ENCODE data around the gene NMT2. TPM values are rescaled to one million over a fixed set of nuclear protein-coding genes. Genes with fewer than 3 reads are reported as not detected.

NMT2 gene
- total and polyA plus RNA-seq, 12 donors: 3.4 to 31.4 (median 7.3) TPM

DNA sequence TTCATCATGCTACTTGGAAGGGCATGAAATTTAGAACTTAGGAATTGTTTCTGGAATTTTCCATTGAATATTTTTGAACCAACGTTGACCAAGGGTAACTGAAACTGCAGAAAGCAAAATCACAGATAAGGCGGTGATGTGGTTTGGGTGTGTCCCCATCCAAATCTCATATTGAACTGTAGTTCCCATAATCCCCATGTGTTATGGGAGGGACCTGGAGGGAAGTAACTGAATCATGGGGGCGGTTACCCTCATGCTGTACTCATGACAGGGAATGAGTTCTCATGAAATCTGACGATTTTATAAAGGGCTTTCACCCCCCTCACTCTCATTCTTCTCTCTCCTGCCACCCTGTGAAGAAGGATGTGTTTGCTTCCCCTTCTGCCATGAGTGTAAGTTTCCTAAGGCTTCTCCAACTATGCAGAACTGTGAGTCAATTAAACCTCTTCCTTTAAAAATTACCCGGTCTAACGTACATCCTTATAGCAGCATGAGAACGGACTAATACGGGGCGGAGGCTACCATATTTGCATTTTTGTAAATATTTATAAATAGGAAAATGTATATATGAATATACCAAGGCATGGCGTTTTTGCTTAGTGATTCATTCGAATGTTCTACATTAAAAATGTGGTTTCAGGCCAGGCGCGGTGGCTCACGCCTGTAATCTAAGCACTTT lies 12.4 kb downstream of the NMT2 start:
- TF ChIP-seq, protein P1, sequence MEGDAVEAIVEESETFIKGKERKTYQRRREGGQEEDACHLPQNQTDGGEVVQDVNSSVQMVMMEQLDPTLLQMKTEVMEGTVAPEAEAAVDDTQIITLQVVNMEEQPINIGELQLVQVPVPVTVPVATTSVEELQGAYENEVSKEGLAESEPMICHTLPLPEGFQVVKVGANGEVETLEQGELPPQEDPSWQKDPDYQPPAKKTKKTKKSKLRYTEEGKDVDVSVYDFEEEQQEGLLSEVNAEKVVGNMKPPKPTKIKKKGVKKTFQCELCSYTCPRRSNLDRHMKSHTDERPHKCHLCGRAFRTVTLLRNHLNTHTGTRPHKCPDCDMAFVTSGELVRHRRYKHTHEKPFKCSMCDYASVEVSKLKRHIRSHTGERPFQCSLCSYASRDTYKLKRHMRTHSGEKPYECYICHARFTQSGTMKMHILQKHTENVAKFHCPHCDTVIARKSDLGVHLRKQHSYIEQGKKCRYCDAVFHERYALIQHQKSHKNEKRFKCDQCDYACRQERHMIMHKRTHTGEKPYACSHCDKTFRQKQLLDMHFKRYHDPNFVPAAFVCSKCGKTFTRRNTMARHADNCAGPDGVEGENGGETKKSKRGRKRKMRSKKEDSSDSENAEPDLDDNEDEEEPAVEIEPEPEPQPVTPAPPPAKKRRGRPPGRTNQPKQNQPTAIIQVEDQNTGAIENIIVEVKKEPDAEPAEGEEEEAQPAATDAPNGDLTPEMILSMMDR (IDR thresholded peaks at IDR 0.05): no peak
- TF ChIP-seq POLR2A (IDR thresholded peaks at IDR 0.05): no peak
- Histone ChIP-seq H3K27ac (no peak overlapping the region), H3K27me3 (no peaks in the 10 kb centered on the region), H3K9me3 (replicated peaks in 1 of 3) (no peaks in the 10 kb centered on the region), H3K4me3 (no peak overlapping the region), H3K4me1 (replicated peaks in 1 of 2) (no peaks in the 10 kb centered on the region), H3K36me3 (replicated peaks in 1 of 2) (no peaks in the 10 kb centered on the region)
- DNase-seq: peak in 1 of 7 donors; percentile 20
- 89 to 95% (median 92%) methylated on average over 14 of the region's 14 CpGs for WGBS, 4 donors
- intact Hi-C loops (cut with DNase I): no loop called here

DNA sequence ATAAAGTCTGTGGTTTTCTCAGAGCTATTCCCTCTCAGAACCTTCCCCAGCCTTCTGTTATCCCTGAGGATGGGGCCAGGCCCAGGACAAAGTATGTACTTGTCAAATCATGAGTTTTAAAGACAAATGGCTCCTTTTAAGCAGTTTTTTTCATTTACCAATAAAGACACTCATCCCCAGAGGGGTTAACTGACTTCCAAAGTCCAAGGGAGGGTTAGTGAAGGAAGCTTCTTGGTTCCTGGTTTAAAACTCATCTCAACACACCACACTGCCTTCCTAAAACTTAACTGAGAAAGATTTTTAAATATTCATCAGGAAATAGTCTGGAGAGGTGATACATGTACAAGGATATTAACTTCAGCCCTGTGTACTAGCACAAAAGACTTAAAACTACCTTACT lies 15.9 kb downstream of the NMT2 start:
- Histone ChIP-seq H3K27ac (no peak overlapping the region), H3K27me3 (no peaks in the 10 kb centered on the region), H3K4me3 (no peak overlapping the region), H3K36me3 (replicated peaks in 1 of 2) (no peaks in the 10 kb centered on the region), H3K9me3 (replicated peaks in 1 of 3) (no peaks in the 10 kb centered on the region), H3K4me1 (replicated peaks in 1 of 2) (no peaks in the 10 kb centered on the region)
- DNase-seq: no peak
- intact Hi-C loops (cut with DNase I): no loop called here
- TF ChIP-seq POLR2A (IDR thresholded peaks at IDR 0.05): no peak
- TF ChIP-seq, protein P1 (IDR thresholded peaks at IDR 0.05): no peak

DNA sequence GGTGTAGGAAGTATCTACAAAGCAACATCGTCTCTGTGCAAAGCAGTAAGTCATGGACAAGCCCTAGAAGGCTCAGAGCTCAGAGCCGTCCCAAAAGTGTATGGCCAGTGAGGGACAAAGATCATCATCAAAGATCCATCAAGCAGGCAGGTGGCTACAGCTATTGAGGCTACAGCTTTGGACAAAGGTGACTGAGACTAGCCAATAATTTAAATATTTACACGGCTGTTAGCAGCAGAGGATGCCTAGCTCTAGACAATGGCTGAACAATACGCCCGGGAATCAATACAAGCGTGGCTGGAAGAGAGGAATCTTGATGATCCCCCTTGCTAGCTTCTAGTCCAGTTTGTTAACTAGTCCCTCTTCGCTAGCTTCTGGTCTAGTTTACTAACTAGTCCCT lies 17.9 kb downstream of the NMT2 start:
- Histone ChIP-seq H3K4me3 (no peak overlapping the region), H3K4me1 (replicated peaks in 1 of 2) (no peaks in the 10 kb centered on the region), H3K27me3 (no peaks in the 10 kb centered on the region), H3K9me3 (replicated peaks in 1 of 3) (no peaks in the 10 kb centered on the region), H3K27ac (no peak overlapping the region), H3K36me3 (replicated peaks in 1 of 2) (no peaks in the 10 kb centered on the region)
- 94 to 99% (median 97%) methylated on average over 6 to 7 of the region's 7 CpGs for WGBS, 4 donors
- DNase-seq: peak in 1 of 7 donors; percentile 17
- intact Hi-C loops (cut with DNase I): no loop called here
- no peak for TF ChIP-seq POLR2A (IDR thresholded peaks at IDR 0.05)
- TF ChIP-seq, protein P1 (IDR thresholded peaks at IDR 0.05): no peak

DNA sequence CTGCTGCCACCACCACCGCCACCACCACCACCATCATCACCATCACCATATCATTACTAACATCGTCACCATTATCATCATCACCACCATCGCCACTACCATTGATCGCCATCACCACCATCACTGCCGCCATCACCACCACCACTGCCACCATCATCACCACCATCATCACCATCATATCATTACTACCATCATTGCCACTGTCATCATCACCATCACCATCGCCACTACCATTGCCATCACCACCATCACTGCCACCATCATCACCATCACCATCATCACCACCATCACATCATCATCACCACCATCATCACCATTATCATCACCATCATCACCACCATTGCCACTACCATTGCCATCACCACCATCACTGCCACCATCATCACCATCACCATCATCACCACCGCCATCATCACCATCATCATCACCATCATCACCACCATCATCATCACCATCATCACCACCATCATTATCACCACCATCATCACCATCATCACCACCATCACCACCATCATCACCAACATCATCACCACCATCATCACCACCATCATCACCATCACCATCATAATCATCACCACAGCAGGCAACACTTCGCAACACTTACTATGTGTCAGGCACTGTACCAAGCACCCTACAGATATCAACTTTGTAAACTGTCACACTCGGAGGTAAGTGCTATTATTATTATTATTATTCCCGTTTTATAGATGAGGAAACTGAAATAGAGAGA lies 19.3 kb downstream of the NMT2 start:
- Histone ChIP-seq H3K9me3 (replicated peaks in 1 of 3) (no peaks in the 10 kb centered on the region), H3K27me3 (no peaks in the 10 kb centered on the region), H3K27ac (no peak overlapping the region), H3K4me1 (replicated peaks in 1 of 2) (no peaks in the 10 kb centered on the region), H3K4me3 (no peak overlapping the region), H3K36me3 (replicated peaks in 1 of 2) (no peaks in the 10 kb centered on the region)
- 78 to 90% (median 89%) methylated on average over 10 of the region's 10 CpGs for WGBS, 4 donors
- intact Hi-C loops (cut with DNase I): no loop called here
- TF ChIP-seq, protein P1 (IDR thresholded peaks at IDR 0.05): no peak
- no peak for TF ChIP-seq POLR2A (IDR thresholded peaks at IDR 0.05)
- DNase-seq: peak in 1 of 7 donors; percentile 5
